AG04449 (cell line): ENCODE data around the gene DCDC2C.

Experiments
- CTCF ChIA-PET: fragments of 350-600 bp; formaldehyde crosslinking; extraction: SDS; loops from one replicate; lab custom pipeline; 2021; ENCODE audit warnings: antibody characterized with exemption; lab: Yijun Ruan, JAX
- POLR2A ChIA-PET: fragments of 400-600, 350-600 bp; formaldehyde crosslinking; extraction: SDS; loops from one replicate; lab custom pipeline; 2020; ENCODE audit warnings: antibody characterized with exemption, inconsistent platforms; lab: Yijun Ruan, JAX
- DNase-seq: peaks from one replicate; pipeline ENCODE4 v3.0.0-alpha.2; 2010; ENCODE audit warnings: low read depth, low spot score
- H3K4me3 ChIP-seq: 2 replicates; pipeline ENCODE4 v1.5.1; 2011; ENCODE audit warnings: low read depth, mild to moderate bottlenecking, control low read depth, low read length
- TF ChIP-seq, protein P1 (sequence below): IDR thresholded peaks from one replicate; pipeline ENCODE4 v1.5.1; 2011; ENCODE audit warnings: mild to moderate bottlenecking, moderate library complexity, low read length, control low read depth, inconsistent platforms; ENCODE audit not compliant: insufficient read depth; ENCODE audit errors: missing control alignments

DCDC2C gene

DNA sequence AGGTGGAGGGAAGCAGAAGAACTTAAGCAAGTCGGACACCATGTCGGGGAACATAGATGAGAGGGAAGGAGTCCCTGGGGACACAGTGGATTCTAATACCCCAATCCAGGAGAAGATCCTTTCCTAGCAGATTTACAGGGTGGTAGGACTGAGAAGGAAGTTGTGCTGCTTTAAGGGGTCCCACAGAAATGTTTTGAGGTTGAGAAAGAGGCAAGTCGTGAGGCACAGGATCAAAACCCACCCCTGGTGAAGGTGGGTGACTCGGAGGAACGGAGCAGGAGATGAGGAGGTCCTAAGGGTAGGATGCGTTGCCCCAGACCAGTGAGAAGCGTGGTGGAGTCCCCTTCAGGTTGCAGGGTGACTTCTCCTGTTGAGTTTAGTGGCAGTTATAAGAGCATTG lies 32.7 kb downstream of the DCDC2C start:
- ChIA-PET CTCF (interaction anchor here (1.2 to 1.6 kb wide), 2 partner anchors 8 to 91 kb away, joined by 4 to 6 read pairs; no protein-coding TSS in a partner anchor), POLR2A (no interaction called here)
- DNase-seq: no peak
- no peak overlapping the region for H3K4me3 ChIP-seq
- TF ChIP-seq, protein P1, sequence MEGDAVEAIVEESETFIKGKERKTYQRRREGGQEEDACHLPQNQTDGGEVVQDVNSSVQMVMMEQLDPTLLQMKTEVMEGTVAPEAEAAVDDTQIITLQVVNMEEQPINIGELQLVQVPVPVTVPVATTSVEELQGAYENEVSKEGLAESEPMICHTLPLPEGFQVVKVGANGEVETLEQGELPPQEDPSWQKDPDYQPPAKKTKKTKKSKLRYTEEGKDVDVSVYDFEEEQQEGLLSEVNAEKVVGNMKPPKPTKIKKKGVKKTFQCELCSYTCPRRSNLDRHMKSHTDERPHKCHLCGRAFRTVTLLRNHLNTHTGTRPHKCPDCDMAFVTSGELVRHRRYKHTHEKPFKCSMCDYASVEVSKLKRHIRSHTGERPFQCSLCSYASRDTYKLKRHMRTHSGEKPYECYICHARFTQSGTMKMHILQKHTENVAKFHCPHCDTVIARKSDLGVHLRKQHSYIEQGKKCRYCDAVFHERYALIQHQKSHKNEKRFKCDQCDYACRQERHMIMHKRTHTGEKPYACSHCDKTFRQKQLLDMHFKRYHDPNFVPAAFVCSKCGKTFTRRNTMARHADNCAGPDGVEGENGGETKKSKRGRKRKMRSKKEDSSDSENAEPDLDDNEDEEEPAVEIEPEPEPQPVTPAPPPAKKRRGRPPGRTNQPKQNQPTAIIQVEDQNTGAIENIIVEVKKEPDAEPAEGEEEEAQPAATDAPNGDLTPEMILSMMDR: no peak

DNA sequence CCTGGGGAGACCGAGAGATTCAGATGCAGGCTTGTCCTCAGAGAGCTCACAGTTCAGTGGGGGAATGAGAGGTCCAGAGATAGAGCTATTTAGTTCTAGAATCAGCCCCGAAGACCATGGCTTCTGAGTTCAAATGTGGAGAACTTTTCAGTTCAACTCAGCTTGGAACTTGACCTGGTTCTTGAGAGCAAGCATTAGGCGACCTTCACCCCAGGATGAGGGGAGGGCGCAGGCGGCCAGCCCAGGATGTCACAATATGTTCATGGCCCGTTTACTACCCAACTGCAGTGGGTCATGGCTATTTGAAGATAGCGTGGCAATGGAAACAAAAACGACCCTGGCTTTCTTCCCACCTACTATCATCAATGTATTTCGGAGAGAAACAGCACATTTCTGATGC lies 33.8 kb downstream of the DCDC2C start:
- CTCF ChIA-PET: interaction anchor here (1.2 to 1.6 kb wide), 2 partner anchors 9 to 90 kb away, joined by 4 to 6 read pairs; no protein-coding TSS in a partner anchor
- POLR2A ChIA-PET: no interaction called here
- no peak for DNase-seq
- H3K4me3 ChIP-seq: no peak overlapping the region
- TF ChIP-seq, protein P1: no peak

DNA sequence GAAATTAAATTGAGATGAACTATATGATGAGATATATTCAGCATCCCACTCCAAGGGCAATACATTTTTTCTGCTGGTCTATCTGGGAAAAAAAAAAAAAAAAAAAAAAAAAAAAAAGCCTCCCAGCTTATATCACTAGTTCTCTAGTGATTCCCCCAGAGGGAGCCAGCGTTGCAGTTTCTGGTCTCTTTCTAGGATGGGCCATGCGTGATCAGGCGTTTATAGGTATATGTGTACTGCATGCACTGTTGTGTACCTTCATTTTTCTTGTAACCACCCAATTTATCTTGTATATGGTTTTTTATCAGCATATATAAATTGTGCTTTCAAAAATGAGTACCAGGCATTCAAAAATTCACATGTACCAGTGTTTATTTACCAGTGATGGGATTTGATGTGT lies 35.1 kb downstream of the DCDC2C start:
- TF ChIP-seq, protein P1: peak; percentile 24
- no peak for DNase-seq
- no peak overlapping the region for H3K4me3 ChIP-seq
- ChIA-PET POLR2A (no interaction called here), CTCF (interaction anchor here (0.6 to 3.4 kb wide), 7 partner anchors 10 to 91 kb away, joined by 3 to 17 read pairs (median 4); no protein-coding TSS in a partner anchor)

DNA sequence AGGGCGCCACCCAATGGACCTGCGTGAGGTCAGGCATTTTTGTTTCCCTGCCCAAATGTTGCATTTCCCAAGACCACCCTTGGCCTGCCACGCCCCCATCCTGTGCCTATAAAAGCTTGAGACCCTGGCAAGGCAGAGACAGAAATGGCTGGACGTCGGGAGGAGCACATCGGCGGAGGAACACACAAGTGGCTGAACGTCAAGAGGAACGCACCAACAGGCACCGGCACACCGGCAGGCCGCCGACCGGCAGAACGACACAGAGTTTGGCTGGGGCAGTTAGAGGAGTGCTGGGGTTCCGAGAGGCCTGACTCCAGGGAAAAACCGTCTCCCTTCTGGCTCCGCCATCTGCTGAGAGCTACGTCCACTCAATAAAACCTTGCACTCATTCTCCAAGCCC lies 35.9 kb downstream of the DCDC2C start:
- ChIA-PET POLR2A (no interaction called here), CTCF (interaction anchor here (1.0 to 3.4 kb wide), 8 partner anchors 11 to 91 kb away, joined by 3 to 17 read pairs (median 4); no protein-coding TSS in a partner anchor)
- no peak overlapping the region for H3K4me3 ChIP-seq
- DNase-seq: no peak
- TF ChIP-seq, protein P1: no peak

DNA sequence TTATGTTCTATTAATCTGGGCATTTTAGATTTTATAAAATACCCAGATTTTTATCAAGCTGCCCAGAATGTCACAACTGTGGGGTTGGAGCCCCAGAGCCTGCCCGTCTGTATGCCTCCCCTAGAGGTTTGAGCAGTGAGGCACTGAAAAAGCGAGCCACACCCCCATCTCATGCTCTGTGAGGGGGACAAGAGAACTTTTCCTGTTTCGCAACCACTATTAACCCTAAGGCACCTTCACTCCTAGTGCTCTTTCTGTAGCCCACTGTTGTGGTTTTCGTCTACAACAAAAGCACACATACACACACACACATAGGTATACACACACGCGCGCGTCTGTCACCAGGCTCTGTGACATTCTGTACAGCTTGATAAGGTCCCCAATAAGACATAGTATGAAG lies 38.0 kb downstream of the DCDC2C start:
- CTCF ChIA-PET: interaction anchor here (1.2 to 3.4 kb wide), 3 partner anchors 12 to 44 kb away, joined by 4 to 17 read pairs (median 4); no protein-coding TSS in a partner anchor

DNA sequence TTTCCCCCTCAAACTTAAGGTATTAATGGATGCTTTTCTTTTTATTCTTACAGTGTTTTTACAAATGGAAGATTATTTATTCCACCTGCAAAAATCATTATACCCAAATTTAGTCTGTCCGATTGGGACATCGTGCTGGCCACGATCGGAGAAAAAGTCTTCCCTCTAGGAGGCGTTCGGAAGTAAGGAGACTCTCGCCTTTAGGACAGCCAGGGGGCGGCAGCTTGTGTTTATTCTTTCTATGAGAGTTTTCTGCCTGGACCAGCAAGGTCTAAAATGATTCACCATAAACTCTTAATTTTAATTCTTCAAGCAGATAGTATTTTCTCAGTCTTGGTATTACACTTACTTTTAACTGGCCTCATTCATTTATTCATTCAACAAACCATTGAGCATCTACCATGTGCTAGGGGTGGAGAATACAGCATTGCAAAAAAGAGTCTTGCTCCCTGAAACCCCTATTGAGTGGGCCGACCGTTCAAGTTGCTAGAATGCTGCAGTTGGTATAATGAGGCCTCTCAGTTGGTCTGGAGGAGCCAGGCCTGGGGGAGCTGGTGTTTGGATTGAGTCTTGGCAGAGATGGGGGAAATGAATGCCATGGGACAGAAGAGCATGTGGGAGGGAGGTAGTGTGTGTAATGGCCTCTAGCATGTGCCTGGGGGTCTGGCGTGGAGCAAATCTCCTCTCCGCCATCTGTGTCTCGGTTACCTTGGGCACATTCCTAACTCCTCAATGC lies 38.7 kb downstream of the DCDC2C start:
- POLR2A ChIA-PET: no interaction called here
- DNase-seq: no peak
- no peak overlapping the region for H3K4me3 ChIP-seq
- TF ChIP-seq, protein P1: no peak
- CTCF ChIA-PET: interaction anchor here (1.2 to 1.8 kb wide), 2 partner anchors 13 to 43 kb away, joined by 4 read pairs; no protein-coding TSS in a partner anchor

More for the DNA sequence above, 38.0 kb downstream of the DCDC2C start:
- no peak for DNase-seq
- no peak overlapping the region for H3K4me3 ChIP-seq
- TF ChIP-seq, protein P1: no peak
- POLR2A ChIA-PET: no interaction called here
